WTC11 (cell line): ENCODE results near the gene MPIG6B. TPM values are rescaled to one million over a fixed set of nuclear protein-coding genes. Genes with fewer than 3 reads are reported as not detected.

Experiments used
- CBFB ChIP-seq: sonication (generic); formaldehyde crosslinking; IDR thresholded peaks from 2 replicates; pipeline ENCODE4 v1.8.1; 2022; ENCODE audit warnings: mild to moderate bottlenecking, low read depth, missing genetic modification reagents
- CREM ChIP-seq: sonication (generic); formaldehyde crosslinking; IDR thresholded peaks from 2 replicates; pipeline ENCODE4 v1.8.1; 2022; ENCODE audit warnings: mild to moderate bottlenecking, missing genetic modification reagents, moderate library complexity
- E2F5 ChIP-seq: sonication (generic); formaldehyde crosslinking; IDR thresholded peaks from 2 replicates; pipeline ENCODE4 v1.8.1; 2022; ENCODE audit warnings: mild to moderate bottlenecking, moderate library complexity, missing genetic modification reagents
- EMX1 ChIP-seq: fragments of 250-450 bp; sonication (Bioruptor Pico); IDR thresholded peaks from 2 replicates; pipeline ENCODE4 v1.8.0; 2021; ENCODE audit warnings: mild to moderate bottlenecking
- ETV6 ChIP-seq: sonication (generic); formaldehyde crosslinking; IDR thresholded peaks from 2 replicates; pipeline ENCODE4 v1.8.1; 2022; ENCODE audit warnings: mild to moderate bottlenecking, missing genetic modification reagents
- FOXJ3 ChIP-seq: sonication (generic); formaldehyde crosslinking; IDR thresholded peaks from 2 replicates; pipeline ENCODE4 v1.9.0; 2021; ENCODE audit warnings: missing genetic modification reagents, mild to moderate bottlenecking, borderline replicate concordance
- FOXK1 ChIP-seq: sonication (generic); formaldehyde crosslinking; IDR thresholded peaks from 2 replicates; pipeline ENCODE4 v1.8.0; 2022; ENCODE audit warnings: mild to moderate bottlenecking, moderate library complexity, missing genetic modification reagents
- FOXP4 ChIP-seq: sonication (generic); formaldehyde crosslinking; IDR thresholded peaks from 2 replicates; pipeline ENCODE4 v1.8.0; 2022; ENCODE audit warnings: mild to moderate bottlenecking, missing genetic modification reagents
- GABPB1 ChIP-seq: sonication (generic); formaldehyde crosslinking; IDR thresholded peaks from 2 replicates; pipeline ENCODE4 v1.8.1; 2023; ENCODE audit warnings: mild to moderate bottlenecking, missing genetic modification reagents
- IRF2 ChIP-seq: sonication (generic); formaldehyde crosslinking; IDR thresholded peaks from 2 replicates; pipeline ENCODE4 v1.8.0; 2022; ENCODE audit warnings: low read depth, missing genetic modification reagents, borderline replicate concordance
- JUN ChIP-seq: sonication (generic); formaldehyde crosslinking; IDR thresholded peaks from 2 replicates; pipeline ENCODE4 v1.8.0; 2023; ENCODE audit warnings: mild to moderate bottlenecking, missing genetic modification reagents
- NFE2L1 ChIP-seq: sonication (generic); formaldehyde crosslinking; IDR thresholded peaks from 2 replicates; pipeline ENCODE4 v1.8.1; 2023; ENCODE audit warnings: missing genetic modification reagents
- NFYB ChIP-seq: sonication (generic); formaldehyde crosslinking; conservative IDR thresholded peaks from 2 replicates; pipeline ENCODE4 v1.8.0; 2022; ENCODE audit warnings: low read depth, missing genetic modification reagents
- SMAD4 ChIP-seq: sonication (generic); formaldehyde crosslinking; IDR thresholded peaks from 2 replicates; pipeline ENCODE4 v1.8.0; 2022; ENCODE audit warnings: mild to moderate bottlenecking, missing genetic modification reagents
- STAT6 ChIP-seq: sonication (generic); formaldehyde crosslinking; conservative IDR thresholded peaks from 2 replicates; pipeline ENCODE4 v1.8.1; 2023; ENCODE audit warnings: mild to moderate bottlenecking, low read depth, missing genetic modification reagents, moderate library complexity
- TCF7 ChIP-seq: sonication (generic); formaldehyde crosslinking; IDR thresholded peaks from 2 replicates; pipeline ENCODE4 v1.8.0; 2022; ENCODE audit warnings: mild to moderate bottlenecking, low read depth, missing genetic modification reagents, moderate library complexity
- ZNF232 ChIP-seq: sonication (generic); formaldehyde crosslinking; IDR thresholded peaks from 2 replicates; pipeline ENCODE4 v1.8.0; 2022; ENCODE audit warnings: mild to moderate bottlenecking, missing genetic modification reagents
- ZNF263 ChIP-seq: sonication (generic); formaldehyde crosslinking; IDR thresholded peaks from 2 replicates; pipeline ENCODE4 v1.8.1; 2022; ENCODE audit warnings: low read depth, mild to moderate bottlenecking, moderate library complexity, missing genetic modification reagents
- ZNF532 ChIP-seq: fragments of 250-450 bp; sonication (Bioruptor Pico); IDR thresholded peaks from 2 replicates; pipeline ENCODE4 v1.9.0; 2021; ENCODE audit warnings: mild to moderate bottlenecking, borderline replicate concordance
- ZNF671 ChIP-seq: fragments of 250-450 bp; sonication (Bioruptor Pico); IDR thresholded peaks from 2 replicates; pipeline ENCODE4 v1.8.0; 2021; ENCODE audit warnings: mild to moderate bottlenecking
- total RNA-seq: library from RNA; stranded (reverse); gene quantifications from 3 replicates; pipeline ENCODE4 v1.2.3, GENCODE V29; 2021
- TF ChIP-seq, protein P1 (sequence below): fragments of 250-450 bp; sonication (Bioruptor Pico); IDR thresholded peaks from 2 replicates; pipeline ENCODE4 v1.9.0; 2021; ENCODE audit warnings: mild to moderate bottlenecking
- TF ChIP-seq, protein P2 (sequence below): sonication (generic); formaldehyde crosslinking; IDR thresholded peaks from 2 replicates; pipeline ENCODE4 v1.8.1; 2023; ENCODE audit warnings: mild to moderate bottlenecking, missing genetic modification reagents
- TF ChIP-seq, protein P3 (sequence below): sonication (generic); formaldehyde crosslinking; IDR thresholded peaks from 2 replicates; pipeline ENCODE4 v1.8.1; 2022; ENCODE audit warnings: low read depth, mild to moderate bottlenecking, moderate library complexity, missing genetic modification reagents, borderline replicate concordance

Gene MPIG6B
- total RNA-seq, 1 experiment from 2014 or later: 0.09 TPM

DNA sequence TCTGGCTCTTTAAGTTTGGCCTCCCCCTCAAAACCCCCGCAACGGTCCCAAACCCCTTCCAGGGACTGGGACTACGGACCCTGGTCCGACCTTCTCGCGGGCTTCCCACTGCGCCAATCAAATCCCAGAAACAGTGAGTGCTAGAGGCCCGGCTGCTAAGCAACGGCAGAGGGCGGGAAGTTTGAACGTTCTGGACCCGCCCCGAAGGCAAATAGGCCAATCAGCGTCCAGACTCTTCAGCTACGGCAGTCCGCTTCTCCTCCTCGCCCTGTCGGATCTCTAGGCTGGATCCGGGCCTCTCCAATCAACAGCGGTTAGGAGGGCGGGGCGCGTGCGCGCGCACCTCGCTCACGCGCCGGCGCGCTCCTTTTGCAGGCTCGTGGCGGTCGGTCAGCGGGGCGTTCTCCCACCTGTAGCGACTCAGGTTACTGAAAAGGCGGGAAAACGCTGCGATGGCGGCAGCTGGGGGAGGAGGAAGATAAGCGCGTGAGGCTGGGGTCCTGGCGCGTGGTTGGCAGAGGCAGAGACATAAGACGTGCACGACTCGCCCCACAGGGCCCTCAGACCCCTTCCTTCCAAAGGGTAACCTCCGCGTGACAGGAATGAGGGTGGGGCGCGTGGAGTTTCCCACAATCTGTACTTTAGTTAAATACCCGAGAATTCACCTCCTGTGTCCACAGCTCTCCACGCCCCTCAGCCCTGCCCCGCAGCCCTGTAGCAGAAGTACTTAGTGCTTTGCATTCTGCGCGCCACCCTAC lies 16.6 kb downstream of the MPIG6B start, which contains the start of gene MSH5 (continued):
- TF ChIP-seq CREM (CRISPR knock-in tag): peak; percentile 87
- peak; percentile 95 for TF ChIP-seq FOXK1 (CRISPR knock-in tag)
- TF ChIP-seq, protein P1, sequence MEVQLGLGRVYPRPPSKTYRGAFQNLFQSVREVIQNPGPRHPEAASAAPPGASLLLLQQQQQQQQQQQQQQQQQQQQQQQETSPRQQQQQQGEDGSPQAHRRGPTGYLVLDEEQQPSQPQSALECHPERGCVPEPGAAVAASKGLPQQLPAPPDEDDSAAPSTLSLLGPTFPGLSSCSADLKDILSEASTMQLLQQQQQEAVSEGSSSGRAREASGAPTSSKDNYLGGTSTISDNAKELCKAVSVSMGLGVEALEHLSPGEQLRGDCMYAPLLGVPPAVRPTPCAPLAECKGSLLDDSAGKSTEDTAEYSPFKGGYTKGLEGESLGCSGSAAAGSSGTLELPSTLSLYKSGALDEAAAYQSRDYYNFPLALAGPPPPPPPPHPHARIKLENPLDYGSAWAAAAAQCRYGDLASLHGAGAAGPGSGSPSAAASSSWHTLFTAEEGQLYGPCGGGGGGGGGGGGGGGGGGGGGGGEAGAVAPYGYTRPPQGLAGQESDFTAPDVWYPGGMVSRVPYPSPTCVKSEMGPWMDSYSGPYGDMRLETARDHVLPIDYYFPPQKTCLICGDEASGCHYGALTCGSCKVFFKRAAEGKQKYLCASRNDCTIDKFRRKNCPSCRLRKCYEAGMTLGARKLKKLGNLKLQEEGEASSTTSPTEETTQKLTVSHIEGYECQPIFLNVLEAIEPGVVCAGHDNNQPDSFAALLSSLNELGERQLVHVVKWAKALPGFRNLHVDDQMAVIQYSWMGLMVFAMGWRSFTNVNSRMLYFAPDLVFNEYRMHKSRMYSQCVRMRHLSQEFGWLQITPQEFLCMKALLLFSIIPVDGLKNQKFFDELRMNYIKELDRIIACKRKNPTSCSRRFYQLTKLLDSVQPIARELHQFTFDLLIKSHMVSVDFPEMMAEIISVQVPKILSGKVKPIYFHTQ (CRISPR knock-in tag): no peak
- TF ChIP-seq CBFB (CRISPR knock-in tag): no peak
- no peak for TF ChIP-seq ZNF532
- peak; percentile 97 for TF ChIP-seq FOXP4 (CRISPR knock-in tag)
- TF ChIP-seq, protein P2, sequence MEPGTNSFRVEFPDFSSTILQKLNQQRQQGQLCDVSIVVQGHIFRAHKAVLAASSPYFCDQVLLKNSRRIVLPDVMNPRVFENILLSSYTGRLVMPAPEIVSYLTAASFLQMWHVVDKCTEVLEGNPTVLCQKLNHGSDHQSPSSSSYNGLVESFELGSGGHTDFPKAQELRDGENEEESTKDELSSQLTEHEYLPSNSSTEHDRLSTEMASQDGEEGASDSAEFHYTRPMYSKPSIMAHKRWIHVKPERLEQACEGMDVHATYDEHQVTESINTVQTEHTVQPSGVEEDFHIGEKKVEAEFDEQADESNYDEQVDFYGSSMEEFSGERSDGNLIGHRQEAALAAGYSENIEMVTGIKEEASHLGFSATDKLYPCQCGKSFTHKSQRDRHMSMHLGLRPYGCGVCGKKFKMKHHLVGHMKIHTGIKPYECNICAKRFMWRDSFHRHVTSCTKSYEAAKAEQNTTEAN (CRISPR knock-in tag): peak; percentile 98
- TF ChIP-seq NFYB (CRISPR knock-in tag): peak; percentile 87
- peak; percentile 99 for TF ChIP-seq NFE2L1
- TF ChIP-seq FOXJ3 (CRISPR knock-in tag): peak; percentile 87
- TF ChIP-seq ETV6: peak; percentile 96
- peak; percentile 87 for TF ChIP-seq SMAD4 (CRISPR knock-in tag)
- TF ChIP-seq ZNF671 (CRISPR knock-in tag): no peak
- 0 out of 2 replicates have a peak, but pooled peaks have one; percentile 35 for TF ChIP-seq ZNF263 (CRISPR knock-in tag)
- peak; percentile 79 for TF ChIP-seq GABPB1 (CRISPR knock-in tag)
- peak; percentile 100 for TF ChIP-seq E2F5 (CRISPR knock-in tag)
- TF ChIP-seq TCF7: peak; percentile 85; the same call in 1 of the 2 replicates
- TF ChIP-seq, protein P3, sequence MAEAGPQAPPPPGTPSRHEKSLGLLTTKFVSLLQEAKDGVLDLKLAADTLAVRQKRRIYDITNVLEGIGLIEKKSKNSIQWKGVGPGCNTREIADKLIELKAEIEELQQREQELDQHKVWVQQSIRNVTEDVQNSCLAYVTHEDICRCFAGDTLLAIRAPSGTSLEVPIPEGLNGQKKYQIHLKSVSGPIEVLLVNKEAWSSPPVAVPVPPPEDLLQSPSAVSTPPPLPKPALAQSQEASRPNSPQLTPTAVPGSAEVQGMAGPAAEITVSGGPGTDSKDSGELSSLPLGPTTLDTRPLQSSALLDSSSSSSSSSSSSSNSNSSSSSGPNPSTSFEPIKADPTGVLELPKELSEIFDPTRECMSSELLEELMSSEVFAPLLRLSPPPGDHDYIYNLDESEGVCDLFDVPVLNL (CRISPR knock-in tag): peak; percentile 96
- TF ChIP-seq EMX1 (CRISPR knock-in tag): no peak
- peak; percentile 98 for TF ChIP-seq ZNF232
- peak; percentile 97 for TF ChIP-seq JUN
- TF ChIP-seq STAT6 (CRISPR knock-in tag): no peak
- TF ChIP-seq IRF2 (CRISPR knock-in tag): 0 out of 2 replicates have a peak, but pooled peaks have one; percentile 40
